ENCODE measurements around the gene SPRYD3.

GRCh38 chr12:53086361-53086760, 7.2 kb upstream of the SPRYD3 start:
- TF ChIP-seq EP300 (IDR thresholded peaks at IDR 0.05; ENCODE audit: low read depth) (no peak), POLR2A (IDR thresholded peaks at IDR 0.05) (no peak), CTCF (IDR thresholded peaks at IDR 0.05) (no peak), POLR2AphosphoS5 (IDR thresholded peaks at IDR 0.05) (no peak)

Data from transverse colon (tissue), 4 donors.